SKM-1 (cell line): ENCODE data around the gene GRIK4.
A peak's percentile ranks its signal among the peaks of the same experiment; 100 is the strongest.
"Not testable (repeated sequence)": the region's sequence is repeated elsewhere in the genome, so short reads cannot be mapped to it uniquely, and the experiment has no call there.

Experiments used
- DNase-seq: peaks from one replicate; lab custom pipeline; 2025; ENCODE audit not compliant: unreplicated experiment; lab: John Stamatoyannopoulos, UW

The GRIK4 gene

GRCh38 chr11:120511116-120511819, at the start of gene GRIK4:
GRIK4 (plus strand) TSS chr11:120511748; CDS start chr11:120660319, 148,571 bp downstream.
- peak; percentile 11 for DNase-seq

DNA sequence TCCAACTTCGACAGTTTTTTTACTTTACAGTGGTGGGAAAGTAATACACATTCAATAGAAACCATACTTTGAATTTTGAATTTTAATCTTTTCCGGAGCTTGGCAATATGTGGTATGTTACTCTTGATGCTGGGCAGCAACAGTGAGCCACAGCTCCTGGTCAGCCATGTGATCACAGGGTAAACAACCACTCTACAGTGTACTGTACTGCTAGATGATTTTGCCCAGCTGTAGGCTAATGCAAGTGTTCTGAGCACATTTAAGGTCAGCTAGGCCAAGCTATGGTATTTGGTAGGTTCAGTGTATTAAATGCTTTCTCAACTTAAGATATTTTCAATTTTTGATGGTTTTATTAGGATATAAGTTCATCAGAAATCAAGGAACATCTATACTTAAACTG, 48.7 kb upstream of the GRIK4 start:
- no peak for DNase-seq

DNA sequence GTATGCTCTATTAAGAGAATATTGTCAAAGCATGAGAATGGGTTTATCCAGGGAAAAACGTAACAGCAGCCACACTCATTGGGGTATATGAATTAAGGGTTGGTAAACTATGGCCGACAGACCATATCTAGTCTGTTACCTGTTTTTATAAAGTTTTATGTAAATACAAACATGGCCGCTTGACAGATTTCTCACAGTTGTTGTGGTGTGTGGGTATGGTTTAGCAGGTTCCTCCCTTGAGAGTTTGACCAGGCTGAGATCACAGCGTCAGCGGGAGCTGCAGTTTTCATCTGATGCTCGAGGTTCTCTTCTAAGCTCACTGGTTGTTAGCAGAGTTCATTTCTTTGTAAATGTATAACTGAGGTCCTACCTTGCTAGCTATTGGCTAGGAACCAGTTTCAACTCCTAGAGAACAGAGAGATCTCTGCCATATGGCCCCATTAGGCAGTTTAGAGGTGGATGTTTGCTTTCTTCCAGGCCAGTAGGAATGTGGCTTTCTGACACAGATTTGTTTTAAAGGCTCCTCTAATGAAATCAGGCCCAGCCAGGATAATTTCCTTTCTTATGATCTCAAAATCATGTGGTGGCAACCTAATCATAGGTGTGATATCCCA, 45.5 kb upstream of the GRIK4 start:
- no peak for DNase-seq

DNA sequence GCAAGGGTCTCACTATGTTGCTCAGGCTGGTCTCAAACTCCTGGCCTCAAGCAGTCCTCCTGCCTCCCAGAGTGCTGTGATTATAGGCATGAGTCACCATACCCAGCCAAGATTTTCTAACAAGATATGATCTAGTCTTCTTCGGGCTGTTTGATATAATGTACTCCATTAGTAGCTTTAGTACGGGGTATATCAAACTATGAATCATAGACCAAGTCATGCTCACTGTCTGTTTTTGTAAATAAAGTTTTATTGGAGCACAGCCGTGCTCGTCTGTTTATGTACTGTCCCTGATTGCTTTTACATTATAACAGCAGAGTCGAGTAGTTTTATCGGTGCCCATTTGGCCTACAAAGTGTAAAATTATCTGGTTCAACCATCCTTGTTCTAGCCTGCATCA, 43.9 kb upstream of the GRIK4 start:
- no peak for DNase-seq

GRCh38 chr11:120471131-120471530, 40.4 kb upstream of the GRIK4 start:
- no peak for DNase-seq

- DNase-seq: no peak
Observed at GRCh38 chr11:120471994-120472393, 39.6 kb upstream of the GRIK4 start.

- no peak for DNase-seq
Observed at GRCh38 chr11:120473503-120473902, 38.0 kb upstream of the GRIK4 start.

GRCh38 chr11:120482149-120482548, 29.4 kb upstream of the GRIK4 start:
- no peak for DNase-seq

DNA sequence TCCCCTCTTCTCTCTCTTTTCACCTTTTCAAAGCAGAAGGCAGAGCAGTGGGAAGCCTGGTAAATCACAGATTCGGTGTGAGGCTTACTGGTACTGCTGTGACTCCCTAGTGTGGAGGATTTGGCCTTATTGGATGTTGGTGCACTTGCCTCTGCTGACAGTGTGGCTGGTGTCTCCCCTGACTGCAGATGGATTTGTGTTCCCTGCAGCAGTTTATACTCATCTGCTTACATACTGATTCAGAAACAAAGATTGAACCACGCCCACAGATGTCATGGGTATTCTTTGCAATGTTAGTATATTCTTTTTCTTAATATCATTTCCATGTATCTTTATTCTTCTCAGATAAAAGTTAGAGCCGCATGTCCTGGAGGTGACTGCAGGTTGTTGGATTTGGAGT, 26.8 kb upstream of the GRIK4 start:
- DNase-seq: no peak

DNA sequence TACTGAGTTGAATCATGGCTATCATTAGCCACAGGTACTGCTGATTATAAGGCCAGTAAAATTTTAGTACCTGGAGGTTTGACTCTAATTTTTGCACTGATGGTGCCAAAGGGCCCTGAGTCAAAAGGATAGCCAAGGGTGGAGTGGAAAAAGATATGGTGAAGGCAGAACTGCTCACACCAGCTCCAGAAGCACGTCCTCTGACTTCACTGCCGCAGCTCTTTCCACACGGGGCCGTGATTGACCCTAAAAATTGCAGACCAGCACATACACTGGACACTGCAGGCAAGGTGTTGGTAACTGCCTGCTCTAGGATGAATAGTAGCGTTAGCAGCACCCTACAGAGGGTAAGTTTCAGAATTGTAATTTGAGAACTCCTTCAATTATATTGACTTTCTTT, 25.4 kb upstream of the GRIK4 start:
- DNase-seq: no peak

DNA sequence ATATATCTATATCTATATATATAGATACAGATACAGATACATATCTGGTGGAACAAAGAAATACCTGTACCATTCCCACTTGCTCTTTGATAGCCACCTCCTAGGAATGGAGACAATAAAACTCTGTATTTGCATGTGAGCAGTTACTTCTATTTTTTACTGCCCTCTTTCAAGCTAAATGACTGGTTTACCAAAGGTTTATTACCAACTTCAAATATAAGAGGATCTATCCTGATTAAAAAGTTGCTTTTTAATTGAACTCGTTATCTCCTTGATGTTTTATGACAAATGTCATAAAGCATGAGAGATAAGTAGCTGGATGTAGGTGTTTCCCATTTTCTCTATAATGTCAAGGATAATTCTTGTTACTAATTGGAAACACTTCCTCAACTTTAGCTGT, 21.7 kb upstream of the GRIK4 start:
- DNase-seq: no peak

DNA sequence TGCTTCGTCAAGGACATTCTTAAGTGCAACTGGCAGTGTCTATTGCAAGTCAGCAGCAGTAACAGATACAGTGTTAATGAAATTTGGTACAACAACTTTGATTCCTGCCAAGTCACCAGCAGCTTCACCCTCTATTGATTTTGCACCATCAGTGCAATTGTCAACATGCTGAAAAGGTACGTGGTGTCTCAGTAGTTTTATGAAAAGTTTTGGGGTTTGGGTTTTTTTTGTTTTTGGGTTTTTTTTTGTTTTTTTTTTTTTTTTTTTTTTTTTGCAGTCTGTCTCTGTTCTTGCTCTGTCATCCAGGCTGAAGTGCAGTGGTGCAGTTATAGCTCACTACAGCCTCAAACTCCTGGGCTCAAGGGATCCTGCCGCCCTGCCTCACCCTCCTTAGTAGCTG, 19.1 kb upstream of the GRIK4 start:
- no peak for DNase-seq

- DNase-seq: no peak
Observed at GRCh38 chr11:120494595-120494994, 17.0 kb upstream of the GRIK4 start.

- no peak for DNase-seq
Observed at GRCh38 chr11:120499088-120499487, 12.5 kb upstream of the GRIK4 start.

DNA sequence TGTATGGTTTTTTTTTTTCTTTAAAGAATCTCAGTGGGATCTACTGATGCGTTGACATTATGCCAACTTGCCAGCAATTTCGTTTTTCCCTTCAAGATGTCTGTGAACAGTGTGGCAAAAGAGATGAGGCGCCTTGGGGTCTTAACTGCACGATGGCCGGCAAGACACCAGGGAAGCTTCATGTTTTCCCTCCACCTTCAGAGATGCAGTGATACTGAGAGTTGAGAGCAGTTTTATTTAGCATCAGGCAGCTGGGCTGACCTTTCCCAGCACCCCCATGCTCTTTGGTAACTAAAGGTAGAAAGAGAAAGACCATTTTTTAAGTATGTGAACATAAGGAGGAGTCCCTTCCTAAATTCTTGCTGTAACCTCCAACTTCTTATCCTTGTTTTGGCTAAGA, 11.7 kb upstream of the GRIK4 start:
- DNase-seq: no peak

DNA sequence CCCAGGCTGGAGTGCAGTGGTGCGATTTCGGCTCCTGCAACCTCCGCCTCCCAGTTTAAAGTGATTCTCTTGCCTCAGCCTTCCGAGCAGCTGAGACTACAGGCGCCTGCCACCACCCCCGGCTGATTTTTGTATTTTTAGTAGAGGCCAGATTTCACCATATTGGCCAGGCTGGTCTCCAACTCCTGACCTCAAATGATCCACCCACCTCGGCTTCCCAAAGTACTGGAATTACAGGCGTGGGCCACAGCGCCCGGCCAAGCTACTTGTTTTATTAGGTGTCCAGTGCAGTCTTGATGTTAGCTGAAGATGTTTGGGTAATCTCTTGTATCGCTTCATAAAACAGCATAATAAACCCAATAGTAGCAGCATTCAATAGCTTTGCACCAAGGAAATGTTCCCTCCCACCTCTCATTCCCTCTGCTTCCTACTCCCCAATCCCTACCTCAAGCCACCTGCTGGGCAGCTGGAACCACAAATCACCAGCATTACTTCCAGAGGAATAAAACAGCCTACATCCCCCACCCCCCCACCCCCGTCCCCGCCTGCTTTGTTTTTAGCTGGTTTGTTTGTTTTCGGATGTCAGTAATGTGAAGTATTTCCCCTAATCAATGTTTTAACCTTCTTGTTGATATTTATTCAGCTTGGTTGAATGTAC, 11.0 kb upstream of the GRIK4 start:
- no peak for DNase-seq

GRCh38 chr11:120501440-120501839, 10.1 kb upstream of the GRIK4 start:
- DNase-seq: no peak

DNA sequence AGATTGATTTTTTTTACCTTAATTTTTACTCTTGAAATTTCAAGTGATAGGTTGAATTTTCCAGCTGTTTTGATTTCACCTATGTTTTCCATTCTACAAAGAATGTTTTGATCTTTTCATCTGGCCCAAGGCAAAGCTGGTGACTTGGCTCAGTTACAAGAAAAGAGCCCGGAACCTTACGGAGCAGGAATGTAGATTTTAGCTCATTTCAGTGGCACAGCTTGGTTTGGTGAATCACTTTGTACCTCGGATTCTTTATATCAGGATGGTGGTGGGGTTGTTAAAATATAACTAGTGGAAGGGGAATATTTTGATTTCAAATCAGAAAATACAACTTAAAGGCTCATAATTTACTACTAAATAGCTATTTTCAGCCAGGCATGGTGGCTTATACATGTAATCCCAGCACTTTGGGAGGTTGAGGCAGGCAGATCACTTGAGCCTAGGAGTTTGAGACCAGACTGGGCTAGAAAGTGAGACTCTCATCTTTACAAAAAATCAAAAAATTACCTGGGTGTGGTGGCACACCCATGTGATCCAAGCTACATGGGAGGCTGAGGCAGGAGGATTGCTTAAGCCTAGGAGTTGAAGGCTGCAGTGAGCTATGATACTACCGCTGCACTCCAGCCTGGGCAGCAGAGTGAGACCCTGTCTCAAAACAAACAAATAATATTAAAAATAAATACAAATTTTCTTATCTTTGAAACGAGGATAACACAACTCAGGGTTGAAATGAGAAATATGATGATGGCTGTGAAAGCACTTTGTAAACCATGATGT, 9.4 kb upstream of the GRIK4 start:
- DNase-seq: no peak

- not testable (repeated sequence) for DNase-seq
Observed at GRCh38 chr11:120503529-120503928, 8.0 kb upstream of the GRIK4 start.

- DNase-seq: no peak
Observed at GRCh38 chr11:120505801-120506425, 5.6 kb upstream of the GRIK4 start.

- DNase-seq: no peak
Observed at GRCh38 chr11:120509346-120510053, 2.0 kb upstream of the GRIK4 start.
